AG09309 (cell line): Measurements from ENCODE around the gene NKD2.

ENCODE experiments used
- DNase-seq: peaks from one replicate; pipeline ENCODE4 v3.0.0-alpha.2; 2010; ENCODE audit warnings: low read depth
- H3K4me3 ChIP-seq: 2 replicates; pipeline ENCODE4 v1.5.1; 2011; ENCODE audit warnings: mild to moderate bottlenecking, low read depth, low read length, moderate library complexity; ENCODE audit not compliant: control insufficient read depth
- CTCF ChIP-seq: IDR thresholded peaks from 2 replicates; pipeline ENCODE4 v1.5.1; 2011; ENCODE audit warnings: mild to moderate bottlenecking, low read depth, low read length, inconsistent platforms; ENCODE audit not compliant: insufficient read depth, control insufficient read depth; ENCODE audit errors: missing control alignments

Gene NKD2

DNA sequence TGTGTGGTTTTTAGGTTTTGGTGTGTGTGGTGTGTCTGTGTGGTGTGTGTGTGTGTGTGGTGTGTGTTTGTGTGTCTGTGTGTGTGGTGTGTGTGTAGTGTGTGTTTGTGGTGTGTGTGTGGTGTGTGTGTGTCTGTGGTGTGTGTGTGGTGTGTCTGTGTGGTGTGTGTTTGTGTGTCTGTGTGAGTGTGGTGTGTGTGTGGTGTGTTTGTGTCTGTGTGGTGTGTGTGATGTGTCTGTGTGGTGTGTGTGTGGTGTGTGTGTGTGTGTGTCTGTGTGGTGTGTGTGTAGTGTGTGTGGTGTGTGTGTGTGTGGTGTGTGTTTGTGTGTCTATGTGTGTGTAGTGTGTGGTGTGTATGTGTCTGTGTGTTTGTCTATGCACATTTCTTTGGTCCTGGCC lies 25.0 kb upstream of the NKD2 start:
- H3K4me3 ChIP-seq = no peak overlapping the region
- no peak for TF ChIP-seq CTCF
- no peak for DNase-seq

- no peak for TF ChIP-seq CTCF
- H3K4me3 ChIP-seq = no peak overlapping the region
- DNase-seq = no peak
Measured at GRCh38 chr5:984774-985173, 23.8 kb upstream of the NKD2 start.

- no peak for TF ChIP-seq CTCF
- H3K4me3 ChIP-seq = no peak overlapping the region
- no peak for DNase-seq
Measured at GRCh38 chr5:987761-988160, 20.8 kb upstream of the NKD2 start.

DNA sequence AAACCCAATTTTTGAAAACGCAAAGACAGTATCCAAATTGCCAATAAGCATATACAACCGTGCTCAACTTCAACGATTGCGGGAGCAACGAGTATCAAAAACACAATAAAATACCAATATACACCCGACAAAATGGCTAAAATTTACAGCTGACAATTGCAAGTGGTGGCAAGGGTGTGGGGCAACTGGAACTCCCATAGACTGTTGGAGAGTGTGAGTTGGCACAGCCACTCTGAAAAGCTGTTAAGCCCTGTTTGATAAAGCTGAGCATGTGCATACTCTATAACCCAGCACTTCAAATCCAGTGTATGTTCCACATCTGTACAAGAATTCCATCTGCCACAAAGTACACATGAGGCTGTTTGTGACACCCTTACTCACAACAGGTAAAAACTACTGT lies 20.3 kb upstream of the NKD2 start:
- H3K4me3 ChIP-seq = no peak overlapping the region
- no peak for TF ChIP-seq CTCF
- DNase-seq = no peak

DNA sequence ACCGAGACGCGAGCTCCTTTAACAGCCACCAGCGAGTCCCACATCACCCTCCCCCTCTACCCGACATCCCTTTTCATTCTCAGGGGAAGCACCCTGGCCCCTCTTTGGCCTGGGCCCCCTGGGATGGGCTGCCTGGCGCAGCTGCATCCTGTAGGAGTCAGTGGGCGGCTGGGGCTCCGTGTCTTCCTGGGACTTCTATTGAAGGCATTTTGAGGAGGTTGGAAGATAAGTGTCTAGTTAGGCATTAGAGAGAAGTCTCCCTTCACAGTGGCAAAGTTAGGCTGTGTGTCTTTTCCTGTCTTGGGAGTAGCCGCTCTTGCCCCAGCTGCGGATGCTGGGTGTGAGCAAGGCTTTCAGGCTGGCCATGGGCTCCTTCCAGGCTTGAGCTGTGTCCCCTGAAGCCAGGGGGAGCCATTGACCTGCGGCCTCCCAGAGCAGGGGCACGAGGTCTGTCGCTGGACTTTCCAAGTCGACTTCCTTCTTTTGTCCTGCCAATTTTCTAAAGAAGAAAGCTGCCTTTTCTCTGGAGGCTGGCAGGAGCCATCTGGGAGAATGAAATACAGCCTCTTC lies 18.6 kb upstream of the NKD2 start:
- no peak overlapping the region for H3K4me3 ChIP-seq
- no peak for TF ChIP-seq CTCF
- no peak for DNase-seq

GRCh38 chr5:991472-992267 lies 16.9 kb upstream of the NKD2 start:
- no peak for DNase-seq
- TF ChIP-seq CTCF = no peak
- no peak overlapping the region for H3K4me3 ChIP-seq
